A204.1 (cell line): Measurements from ENCODE around the gene PSMD14.

ENCODE experiments used
- FAIRE-seq: peaks from 2 replicates; lab custom pipeline; 2012; peaks lifted over from hg19 to GRCh38; lab: Jason Lieb, UNC

The PSMD14 gene

DNA sequence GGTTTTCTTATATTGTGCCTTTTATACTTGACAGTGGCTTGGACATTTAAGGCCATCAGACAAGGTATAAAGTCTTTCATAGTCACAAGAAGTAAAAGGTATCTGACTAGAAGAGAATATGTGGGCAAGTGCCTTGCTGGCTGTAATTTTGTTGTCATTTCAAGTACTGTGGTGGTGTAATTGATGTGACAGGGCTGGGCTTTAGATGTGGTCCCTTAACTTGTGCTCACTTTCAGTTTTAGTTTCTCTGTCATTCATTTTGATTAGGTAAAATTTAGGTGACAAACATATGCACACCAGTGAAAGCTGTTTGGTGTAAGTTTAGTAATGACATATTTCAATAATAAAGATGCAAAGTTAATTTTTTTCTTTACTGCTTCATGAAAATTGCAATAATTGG, 76.6 kb downstream of the PSMD14 start:
- no peak for FAIRE-seq

DNA sequence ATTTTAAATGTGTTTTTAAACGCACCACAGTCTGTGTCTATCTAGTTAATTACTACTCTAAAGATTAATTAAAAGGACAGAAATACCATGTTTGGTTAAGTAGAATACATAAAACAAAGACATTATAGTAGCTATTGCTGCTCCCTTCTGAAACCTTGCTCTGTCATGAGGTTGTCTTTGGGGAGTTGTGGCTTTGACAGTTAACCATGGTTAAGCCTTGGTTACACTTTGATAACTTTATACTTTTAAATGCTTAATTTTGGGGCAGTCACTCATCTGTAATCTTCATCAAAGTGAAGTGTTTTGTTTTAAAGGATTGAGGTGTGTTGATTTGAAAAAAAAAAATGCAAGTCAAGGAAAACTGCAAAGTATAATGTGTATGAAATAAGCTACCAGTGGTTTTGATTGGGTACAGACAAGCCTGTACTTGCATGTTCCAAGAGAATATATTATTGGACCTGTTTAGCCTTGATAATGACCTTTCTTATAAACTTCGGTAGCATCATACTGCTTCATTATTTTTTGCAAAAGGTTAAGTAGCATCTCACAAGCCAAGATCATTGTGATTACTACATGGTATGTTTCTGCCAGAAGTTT, 78.1 kb downstream of the PSMD14 start:
- FAIRE-seq, result no peak

DNA sequence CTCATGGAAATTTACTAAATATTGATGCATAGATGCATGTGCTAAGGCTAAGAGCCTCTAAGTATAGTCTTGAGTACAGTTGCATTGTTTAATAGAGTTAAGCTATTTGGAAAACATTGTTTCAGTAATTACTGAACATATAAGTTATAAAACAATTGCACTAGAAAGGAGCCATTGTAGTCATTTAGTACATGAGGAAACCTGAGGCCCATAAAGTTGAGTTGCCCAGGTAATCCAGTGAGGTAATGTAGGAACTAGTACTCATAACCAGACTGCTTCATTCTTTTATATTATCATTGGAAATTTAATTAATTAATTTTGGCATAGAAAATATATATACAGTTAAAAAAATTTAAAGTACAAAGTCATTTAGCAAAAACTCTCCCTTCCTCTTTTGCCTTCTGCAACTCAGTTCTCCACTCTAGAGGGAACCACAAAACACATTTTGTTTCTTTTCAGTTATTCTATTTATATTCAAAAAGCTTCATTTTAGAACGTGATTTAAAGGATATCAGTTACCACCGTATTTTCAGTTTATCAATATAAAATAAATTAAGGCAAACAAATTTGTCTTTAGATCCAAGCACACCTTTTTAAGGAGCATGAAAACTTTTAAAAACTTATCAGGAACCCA, 80.0 kb downstream of the PSMD14 start:
- FAIRE-seq, result no peak

DNA sequence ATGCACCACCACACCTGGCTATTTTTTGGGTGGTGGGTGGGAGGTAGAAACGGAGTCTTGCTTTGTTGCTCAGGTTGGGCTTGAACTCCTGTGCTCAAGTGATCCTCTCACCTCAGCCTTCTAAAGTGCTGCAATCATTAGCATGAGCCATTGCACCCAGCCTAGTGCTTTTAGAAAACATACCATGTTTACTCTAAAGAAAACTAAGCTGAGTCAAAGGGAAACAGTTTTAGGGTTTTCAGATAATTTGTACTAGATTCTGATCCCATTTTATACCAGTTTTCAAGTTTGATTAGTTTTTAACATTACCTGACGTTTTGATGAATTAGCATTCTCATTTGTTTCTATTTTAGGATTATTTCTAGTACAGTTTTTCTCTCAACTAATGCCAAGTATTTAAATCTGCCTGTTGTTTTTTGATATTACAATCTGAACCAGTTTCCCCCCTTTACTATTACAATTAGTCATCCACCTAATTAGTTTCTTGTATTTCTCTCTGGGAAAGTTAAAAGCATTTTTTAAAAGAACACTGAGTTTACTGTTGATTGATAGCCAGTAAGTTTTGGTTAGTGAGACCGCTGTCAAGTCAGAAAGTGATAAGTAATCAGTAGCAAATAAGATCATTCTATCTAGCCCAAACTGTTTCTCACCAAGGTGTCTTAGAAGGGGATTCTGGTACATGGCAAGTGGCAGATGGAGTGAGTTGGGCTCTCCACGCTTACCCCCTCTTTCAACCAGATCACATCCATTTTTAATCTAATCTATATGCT, 83.7 kb downstream of the PSMD14 start:
- no peak for FAIRE-seq

DNA sequence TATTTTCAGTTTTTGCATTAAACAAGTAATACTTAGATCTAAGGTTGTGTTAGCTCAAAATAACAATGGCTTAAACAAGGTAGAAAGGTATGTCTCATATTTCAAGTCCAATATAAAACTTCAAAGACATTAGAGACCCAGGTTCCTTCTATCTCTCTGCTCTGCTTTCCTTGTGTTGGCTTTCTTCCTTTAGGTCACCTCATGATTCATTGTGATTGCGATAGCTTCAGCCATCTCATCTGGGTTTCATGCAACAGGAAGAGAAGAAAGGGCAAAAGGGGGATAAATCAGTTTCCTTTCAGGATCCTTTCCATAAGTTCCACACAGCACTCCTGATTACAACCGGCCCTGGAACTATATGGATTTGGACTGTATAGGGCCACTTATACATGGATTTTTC, 91.9 kb downstream of the PSMD14 start:
- no peak for FAIRE-seq

DNA sequence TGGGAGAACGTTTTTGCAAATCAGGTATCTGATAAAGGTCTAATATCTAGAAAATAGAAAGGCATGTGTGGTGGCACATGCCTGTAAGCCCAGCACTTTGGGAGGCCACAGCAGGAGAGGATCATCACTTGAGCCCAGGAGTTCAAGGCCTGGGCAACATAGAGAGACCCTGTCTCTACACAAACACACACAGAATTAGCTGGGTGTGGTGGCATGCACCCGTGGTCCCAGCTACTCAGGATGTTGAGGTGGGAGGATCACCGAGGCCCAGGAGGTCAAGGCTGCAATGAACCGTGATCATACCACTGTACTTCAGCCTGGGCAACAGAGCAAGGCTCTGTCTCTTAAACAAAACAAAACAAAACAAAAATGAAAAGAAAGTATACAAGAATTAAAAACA, 94.1 kb downstream of the PSMD14 start:
- no peak for FAIRE-seq

DNA sequence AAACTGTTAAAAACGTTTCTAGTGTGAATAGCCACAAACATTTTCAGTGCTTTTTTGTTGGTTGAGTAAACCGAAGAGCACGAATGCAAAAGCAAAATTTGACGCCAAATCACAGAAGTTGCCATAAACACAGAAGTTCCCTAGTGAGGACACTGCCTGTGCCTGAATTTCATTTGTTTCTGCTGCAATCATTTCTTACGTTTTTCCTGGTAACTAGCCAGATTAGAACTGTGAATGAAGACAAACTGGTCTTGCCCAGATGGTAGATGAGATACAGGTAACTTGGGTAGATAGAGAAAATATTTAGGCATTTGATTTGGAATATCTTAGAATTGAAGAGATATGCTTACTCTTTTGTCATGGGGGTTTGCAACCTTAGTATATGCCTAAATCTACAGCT, 98.1 kb downstream of the PSMD14 start:
- FAIRE-seq, result no peak

DNA sequence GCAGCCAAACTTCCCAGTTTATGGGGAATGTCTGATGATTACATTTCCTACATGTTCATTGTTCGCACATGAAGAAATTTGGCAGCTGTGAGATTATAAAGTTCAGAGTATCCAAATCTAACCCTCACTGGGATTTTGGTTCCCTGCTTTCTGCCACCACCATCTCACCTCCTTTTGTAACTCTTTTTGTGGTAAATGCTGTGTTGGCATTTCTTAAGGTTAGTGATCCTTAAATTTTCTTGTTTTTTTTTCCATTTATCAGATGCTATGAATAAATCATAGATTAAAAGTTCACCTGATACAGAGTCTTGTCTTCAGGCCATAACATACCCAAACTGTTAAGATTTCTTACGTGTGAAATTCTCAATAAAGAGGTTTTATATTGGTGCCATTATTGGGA, 99.4 kb downstream of the PSMD14 start:
- FAIRE-seq, result no peak

DNA sequence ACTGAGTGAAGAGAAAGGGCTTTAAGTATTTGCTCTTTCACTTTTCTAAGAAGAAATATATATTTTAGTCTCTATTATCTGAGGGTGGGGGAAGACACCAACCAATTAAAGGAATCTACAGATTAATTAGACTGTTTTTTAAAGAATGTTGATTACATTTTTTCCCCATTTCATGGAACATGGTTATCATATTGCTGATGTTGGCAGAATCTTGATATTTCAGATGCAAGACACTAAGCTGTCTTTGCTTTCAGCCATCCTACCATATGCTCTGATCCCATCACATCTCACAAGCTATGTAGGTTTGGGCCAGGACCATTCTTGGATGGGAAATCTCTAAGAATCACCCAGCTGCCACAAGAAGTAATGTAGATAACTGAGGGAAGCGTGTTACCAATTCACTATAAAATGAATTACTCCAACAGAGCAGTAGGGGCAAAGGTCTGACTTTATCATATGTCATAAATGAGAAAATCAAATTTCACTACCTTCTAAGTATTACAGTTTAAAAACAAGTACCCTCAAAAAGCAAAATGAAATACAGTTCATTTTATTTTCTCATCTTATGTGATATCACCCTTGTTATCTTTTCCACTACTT, 101.2 kb downstream of the PSMD14 start:
- no peak for FAIRE-seq

DNA sequence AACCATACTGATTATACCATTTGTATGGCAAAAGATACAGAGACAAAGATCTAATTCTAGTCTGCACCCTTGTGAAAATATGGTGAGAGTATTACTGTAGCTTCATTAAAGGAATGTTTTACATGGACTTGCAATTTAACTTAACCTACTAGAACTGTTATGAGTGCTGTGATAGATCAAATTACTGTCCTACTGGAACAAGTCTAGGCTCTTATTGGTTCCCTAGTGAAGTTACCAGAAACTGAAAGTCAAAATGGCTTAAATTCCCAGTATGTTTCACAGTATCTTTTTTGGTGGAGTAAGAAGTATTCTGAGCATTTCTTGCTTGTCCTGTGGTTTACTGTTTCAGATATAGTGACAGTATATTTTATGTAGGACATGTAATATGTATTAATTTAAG, 104.1 kb downstream of the PSMD14 start:
- no peak for FAIRE-seq

DNA sequence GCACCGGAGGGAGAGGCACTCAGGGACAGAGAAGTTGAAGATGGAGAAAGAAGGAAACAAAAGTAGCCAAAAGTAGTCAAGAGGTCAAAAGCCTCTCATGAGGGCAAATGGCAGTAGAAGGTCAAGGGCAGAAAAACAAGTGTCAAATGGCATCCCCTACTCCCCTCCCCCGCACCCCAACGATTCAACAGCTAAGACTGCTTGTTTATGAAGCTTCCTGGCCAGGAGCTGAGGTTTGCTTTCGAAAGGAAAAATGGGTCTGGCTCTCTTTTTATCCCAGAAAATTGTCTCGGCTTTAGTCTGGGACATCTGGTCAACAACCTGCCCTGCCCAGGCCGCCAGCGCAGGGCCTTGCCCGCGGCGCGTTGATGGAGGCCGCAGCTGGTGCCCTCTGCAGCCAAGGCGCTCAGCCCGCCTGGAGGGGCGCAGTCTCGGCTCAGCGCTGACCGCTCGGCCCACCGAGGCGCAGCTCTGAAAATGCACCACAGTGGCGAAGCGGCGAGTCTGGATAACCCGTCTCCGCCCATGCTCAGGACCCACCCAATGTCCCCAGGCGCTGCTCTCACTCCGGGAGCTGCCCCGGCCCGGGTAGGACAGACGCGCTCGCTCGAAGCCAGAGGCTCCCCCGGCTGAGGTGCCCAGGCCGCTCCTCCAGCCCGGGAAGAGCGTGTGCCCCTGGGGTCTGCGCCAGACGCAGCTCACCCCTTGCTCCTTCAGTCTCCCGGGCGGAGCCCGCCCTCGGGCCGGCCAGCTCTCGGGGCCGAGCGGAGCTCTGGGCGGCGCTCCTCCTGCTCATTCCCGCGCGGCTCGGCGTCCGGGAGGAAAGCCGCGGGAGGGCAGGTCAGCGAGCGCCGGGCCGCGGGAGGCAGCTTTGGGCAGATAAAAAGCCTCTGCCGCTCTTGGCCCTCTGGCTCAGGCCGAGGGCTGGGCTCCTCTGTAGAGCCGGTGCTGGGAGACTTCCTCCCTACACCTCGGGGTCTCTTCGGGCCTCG, 106.1 kb downstream of the PSMD14 start:
- FAIRE-seq, result no peak

DNA sequence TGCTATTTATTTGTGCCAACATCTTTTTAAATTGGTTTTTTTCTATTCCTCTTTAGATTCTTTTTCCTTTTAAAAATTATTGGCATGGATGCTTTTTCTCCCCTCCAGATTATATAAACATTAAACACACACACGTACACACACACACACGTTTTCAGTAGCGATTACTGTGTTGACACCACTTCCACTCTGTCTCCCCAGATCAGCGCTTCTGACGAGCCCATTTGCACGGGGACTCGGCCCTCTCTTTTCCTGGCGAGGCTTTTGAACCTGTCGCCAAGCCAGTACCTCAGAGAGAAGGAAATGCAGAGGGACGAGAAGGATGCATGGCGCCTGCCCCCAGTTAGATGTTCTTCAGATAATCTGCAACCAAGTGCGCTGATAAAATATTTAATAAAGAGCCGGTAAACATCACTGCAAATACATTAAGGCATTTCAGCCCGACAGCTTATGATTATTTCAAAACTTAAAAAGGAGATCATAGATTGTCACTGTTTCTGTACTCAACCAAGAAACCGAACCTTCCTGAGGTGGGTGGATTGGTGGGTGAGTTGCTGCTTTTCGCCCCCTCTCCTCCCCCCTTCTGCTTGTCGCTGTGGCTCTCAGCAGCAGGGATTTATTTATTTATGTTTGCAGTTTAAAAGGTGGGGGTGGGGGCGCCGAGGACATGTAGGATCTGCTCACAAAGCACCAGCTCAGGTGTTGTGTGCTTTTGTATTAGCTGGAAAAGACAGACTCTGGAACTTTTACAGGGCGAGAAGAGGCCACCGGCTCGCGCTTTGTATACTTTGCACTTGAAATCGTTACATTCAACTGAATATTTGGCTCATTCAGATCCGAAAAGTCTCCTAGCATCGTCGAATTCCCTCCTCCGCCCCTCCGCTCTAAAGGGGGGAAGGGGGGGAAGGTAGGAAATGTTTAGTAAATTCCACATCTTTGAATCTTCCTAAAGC, 107.1 kb downstream of the PSMD14 start:
- no peak for FAIRE-seq

DNA sequence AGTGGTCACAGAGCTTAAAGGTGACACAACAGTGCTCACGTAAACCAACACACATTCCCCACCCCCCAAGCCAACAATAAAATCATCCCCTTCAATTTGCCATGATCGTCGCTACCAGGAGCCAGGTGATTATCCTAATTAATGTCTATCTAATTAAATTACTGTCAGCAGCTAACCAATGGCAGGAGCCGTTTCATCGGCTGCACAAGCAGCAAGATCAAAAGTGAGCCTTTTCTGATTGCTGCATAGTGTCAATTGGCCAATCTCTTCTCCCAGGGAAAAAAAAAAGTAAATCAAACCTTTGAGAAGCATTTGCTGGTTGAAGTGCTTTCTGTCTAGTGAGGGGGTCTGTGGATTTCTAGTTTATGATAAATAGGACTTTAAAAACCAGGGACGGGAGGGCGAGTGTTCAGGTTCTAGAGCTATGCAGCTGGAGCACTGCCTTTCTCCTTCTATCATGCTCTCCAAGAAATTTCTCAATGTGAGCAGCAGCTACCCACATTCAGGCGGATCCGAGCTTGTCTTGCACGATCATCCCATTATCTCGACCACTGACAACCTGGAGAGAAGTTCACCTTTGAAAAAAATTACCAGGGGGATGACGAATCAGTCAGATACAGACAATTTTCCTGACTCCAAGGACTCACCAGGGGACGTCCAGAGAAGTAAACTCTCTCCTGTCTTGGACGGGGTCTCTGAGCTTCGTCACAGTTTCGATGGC, 107.9 kb downstream of the PSMD14 start, which contains the start of gene TBR1:
TBR1 (plus strand) TSS at position 311 of the 721 bp plus-strand sequence; CDS start at position 425, 114 bp downstream.
- FAIRE-seq, result no peak

DNA sequence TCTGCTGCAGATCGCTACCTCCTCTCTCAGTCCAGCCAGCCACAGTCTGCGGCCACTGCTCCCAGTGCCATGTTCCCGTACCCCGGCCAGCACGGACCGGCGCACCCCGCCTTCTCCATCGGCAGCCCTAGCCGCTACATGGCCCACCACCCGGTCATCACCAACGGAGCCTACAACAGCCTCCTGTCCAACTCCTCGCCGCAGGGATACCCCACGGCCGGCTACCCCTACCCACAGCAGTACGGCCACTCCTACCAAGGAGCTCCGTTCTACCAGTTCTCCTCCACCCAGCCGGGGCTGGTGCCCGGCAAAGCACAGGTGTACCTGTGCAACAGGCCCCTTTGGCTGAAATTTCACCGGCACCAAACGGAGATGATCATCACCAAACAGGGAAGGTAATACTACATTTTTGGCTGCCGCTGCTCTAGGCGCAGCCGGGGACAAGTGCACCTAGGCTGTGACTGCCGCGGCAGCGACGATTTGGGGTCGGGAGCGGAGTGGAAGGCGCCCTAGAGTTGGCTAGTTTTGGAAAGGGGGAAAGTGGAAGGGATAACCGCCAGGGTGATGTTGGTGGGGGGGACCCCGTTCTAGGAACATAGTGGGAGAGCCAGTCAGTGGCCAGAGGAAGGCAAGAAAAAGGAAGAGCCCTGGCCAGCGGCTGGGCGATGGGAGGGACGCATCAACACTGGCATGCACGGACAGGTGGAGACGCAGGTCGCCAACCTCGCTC, 108.6 kb downstream of the PSMD14 start:
- FAIRE-seq, result no peak

DNA sequence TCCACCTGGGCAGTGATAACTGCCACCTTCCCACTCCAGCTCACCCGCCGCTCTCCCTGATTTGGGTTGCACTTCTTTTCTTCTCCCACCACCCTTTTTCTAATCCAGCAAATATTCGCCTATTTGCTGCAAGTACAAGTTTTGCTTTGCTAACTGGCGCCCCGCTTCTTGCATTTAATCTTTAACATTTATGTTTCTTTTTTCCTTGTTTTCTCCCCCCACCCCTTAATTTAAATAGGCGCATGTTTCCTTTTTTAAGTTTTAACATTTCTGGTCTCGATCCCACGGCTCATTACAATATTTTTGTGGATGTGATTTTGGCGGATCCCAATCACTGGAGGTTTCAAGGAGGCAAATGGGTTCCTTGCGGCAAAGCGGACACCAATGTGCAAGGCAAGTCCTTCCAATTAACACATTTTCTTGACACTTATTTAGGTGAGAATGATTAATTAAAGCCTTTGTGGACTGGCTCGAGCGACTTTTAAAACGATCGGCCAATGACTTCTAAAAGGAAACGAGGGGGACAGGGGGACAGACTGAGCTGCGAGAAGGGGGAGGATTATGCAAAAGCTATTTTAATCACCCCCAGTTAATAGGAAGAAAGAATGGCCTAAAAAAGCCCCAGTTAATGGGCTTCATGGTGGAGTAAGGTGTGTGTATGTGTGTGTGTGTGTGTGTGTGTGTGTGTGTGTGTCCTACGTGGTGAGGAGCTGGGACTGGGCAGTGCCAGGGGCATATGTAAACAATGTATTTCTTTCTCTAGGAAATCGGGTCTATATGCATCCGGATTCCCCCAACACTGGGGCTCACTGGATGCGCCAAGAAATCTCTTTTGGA, 109.4 kb downstream of the PSMD14 start:
- no peak for FAIRE-seq

DNA sequence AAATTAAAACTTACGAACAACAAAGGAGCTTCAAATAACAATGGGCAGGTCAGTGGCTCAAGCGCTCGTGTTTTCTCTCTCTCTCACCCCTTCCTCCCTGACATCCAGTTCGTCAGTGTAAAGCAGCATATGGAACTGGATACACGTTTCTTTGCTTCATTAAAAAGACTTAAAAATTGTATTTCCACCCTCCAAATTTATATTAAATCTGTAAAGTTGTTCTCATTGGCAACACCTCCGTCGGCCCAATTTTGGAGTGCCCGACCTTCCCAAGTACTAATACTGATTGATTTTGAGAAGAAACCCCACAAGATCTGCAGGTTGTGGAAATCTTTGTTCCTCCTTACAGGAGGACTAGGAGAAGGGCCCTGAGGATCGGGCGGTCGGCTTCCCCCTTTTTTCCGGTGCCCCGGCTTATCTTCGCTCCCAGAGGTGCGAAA, 110.1 kb downstream of the PSMD14 start:
- no peak for FAIRE-seq

DNA sequence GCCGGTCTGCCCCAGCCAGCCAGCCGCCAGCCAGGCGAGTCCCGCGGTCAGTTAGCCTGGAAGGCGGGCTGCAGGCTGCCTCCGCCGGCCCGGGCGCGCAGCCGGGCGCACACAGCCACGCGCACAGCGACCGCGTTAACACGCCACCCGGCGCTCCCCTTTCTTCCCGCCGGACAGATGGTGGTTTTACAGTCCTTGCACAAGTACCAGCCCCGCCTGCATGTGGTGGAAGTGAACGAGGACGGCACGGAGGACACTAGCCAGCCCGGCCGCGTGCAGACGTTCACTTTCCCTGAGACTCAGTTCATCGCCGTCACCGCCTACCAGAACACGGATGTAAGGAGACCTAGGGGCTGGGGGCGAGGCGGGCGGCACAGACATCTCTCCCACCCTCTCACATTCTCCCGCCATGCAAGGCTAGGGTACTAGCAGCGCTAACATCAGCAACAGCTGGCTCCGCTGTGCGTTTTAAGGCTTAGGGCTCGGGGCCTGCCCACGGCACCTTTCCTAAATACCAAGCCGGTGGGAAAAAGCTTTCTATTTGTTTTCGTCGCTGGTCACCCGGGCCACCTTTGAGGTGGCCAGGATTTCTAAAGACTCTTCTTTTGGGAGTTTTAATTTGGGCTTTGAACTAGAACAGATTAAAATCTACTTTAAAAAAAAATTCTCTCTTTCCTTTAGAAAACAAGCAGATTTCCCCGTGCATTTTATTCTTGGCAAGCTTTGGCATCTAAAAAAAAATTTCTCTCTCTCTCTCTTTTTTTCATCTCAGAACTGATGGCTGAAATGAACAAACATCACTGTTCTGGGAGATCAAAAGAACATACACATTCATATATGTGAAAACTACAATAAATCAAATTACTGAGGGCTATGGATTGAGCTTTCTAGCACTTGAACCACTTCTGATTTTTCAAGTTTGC, 110.8 kb downstream of the PSMD14 start:
- FAIRE-seq, result no peak
